ENCODE measurements around the gene C10orf90.

- TF ChIP-seq CTCF (IDR thresholded peaks at IDR 0.05) = no peak
- no peak for TF ChIP-seq POLR2A (IDR thresholded peaks at IDR 0.05)
- TF ChIP-seq POLR2AphosphoS5 (IDR thresholded peaks at IDR 0.05) = no peak
Observed at GRCh38 chr10:126570245-126570570, 100.3 kb downstream of the C10orf90 start.

Data from breast epithelium (tissue), 3 donors.